Daoy (cell line): ENCODE data around the gene ANTKMT. TPM values are rescaled to one million over a fixed set of nuclear protein-coding genes. Genes with fewer than 3 reads are reported as not detected.
"Not testable (repeated sequence)": the region's sequence is repeated elsewhere in the genome, so short reads cannot be mapped to it uniquely, and the experiment has no call there.

Experiments
- DNase-seq: peaks from one replicate; pipeline ENCODE4 v3.0.0-alpha.2; 2015; ENCODE audit warnings: low read depth
- total RNA-seq: library from RNA; depleted of rRNA; stranded (reverse); fragments of >200 nt; shearing (Covaris generic); gene quantifications from 2 replicates; pipeline ENCODE4 v1.2.3, GENCODE V29; 2014

The ANTKMT gene
- total RNA-seq, 1 experiment from 2014 or later: 29.8 TPM

DNA sequence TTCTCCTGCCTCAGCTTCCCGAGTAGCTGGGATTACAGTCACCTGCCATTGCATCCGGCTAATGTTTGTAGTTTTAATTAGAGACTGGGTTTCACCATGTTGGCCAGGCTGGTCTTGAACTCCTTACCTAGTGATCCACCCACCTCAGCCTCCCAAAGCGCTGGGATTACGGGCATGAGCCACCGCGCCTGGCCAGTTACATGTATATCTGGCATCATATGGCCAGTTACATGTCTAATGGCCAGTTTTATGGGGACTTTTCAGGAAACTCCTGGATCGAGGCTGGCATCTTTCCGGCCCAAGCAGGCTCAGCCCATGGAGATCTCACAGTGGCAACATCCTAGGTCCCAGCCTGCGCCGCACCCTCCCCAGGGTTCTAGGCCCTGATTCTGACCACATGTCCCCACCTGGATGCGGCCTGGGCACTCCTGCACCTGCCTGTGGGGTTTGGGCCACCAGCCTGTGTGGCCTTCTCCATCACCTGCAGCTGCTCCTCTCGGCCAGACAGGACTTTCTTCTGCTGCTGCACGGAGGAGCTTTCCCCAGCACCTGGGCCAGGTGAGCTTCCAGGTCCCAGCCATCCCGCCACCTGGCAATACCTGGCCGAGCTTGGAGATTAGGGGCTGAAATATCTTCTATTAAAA, 21.2 kb downstream of the ANTKMT start:
- no peak for DNase-seq

DNA sequence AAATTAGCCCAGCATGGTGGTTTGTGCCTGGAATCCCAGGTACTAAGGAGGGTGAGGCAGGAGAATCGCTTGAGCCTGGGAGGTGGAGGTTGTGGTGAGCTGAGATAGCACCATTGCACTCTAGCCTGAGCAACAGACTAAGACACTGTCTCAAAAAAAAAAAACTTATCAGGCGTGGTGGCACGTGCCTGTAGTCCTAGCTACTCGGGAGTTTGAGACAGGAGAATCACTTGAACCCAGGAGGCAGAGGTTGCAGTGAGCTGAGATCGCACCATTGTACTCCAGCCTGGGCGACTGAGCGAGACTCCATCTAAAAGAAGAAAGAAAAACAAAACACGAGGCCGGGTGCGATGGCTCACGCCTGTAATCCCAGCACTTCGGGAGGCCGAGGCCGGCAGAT, 21.9 kb downstream of the ANTKMT start:
- not testable (repeated sequence) for DNase-seq

DNA sequence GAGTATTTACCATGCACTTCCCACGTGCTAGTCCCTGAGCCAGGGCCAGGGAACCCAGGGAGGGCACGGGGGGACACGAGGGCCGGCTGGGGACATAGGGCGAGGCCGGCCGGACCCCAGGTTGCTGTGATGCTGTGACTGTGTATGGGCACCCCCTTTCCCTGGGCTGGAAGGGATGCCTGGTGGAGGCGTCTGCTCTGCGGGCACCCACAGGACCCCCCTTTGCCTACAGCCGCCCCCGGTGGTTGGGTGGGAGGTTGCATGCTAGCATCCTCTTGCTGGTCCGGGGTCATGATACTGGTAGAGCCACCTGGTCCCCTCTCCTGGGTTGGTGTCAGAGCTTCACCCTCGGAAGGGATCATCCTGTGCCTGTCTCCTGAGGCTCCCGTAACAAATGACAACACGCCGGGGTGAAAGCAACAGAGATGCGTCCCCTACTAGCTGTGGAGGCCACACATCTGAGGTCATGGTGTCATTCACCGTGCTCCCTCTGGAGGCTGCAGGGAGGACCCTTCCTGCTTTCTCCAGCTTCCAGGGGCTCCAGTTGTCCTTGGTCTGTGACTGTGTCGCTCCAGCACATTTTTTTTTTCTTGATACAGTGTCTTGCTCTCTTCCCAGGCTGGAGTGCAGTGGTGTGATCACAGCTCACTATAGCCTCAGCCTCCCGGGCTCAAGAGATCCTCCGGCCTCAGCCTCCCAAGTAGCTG, 23.0 kb downstream of the ANTKMT start:
- no peak for DNase-seq

DNA sequence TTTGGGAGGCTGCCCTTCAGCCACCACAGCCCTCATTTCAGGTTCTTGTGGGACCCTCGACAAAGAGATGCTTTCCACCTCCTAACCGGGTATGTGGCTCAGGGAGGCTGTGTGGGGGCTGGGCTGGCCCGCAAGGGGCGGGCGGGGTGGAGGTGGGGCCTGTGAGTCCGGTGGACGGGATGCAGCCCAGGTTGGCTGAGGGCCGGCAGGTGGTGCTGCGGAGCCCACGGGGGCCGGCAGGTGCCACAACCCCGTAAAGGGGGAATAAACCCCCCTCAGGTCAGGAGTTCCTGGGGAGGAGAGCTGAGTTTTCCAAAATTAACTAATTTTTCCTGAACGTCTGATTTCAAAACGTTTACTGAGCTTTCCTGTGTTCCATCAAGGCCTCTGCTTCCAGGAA, 24.8 kb downstream of the ANTKMT start:
- DNase-seq: peak; percentile 38

DNA sequence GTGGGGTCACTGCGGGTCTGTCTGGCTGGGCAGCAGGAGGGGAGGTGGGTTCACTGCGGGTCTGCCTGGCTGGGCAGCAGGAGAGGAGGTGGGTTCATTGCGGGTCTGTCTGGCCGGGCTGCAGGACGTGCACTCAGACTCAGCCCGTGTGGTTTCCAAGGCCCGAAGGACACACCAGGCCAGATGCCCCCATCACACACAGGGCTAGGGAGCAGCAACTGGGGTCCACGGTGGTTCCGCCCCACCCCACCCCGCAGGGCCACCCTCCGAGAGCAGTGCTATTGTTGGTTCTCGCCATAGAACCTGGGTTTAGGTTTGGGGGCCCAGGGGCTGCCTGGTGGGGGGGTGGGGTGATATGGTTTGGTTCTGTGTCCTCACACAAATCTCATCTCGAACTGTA, 25.7 kb downstream of the ANTKMT start:
- DNase-seq: no peak

DNA sequence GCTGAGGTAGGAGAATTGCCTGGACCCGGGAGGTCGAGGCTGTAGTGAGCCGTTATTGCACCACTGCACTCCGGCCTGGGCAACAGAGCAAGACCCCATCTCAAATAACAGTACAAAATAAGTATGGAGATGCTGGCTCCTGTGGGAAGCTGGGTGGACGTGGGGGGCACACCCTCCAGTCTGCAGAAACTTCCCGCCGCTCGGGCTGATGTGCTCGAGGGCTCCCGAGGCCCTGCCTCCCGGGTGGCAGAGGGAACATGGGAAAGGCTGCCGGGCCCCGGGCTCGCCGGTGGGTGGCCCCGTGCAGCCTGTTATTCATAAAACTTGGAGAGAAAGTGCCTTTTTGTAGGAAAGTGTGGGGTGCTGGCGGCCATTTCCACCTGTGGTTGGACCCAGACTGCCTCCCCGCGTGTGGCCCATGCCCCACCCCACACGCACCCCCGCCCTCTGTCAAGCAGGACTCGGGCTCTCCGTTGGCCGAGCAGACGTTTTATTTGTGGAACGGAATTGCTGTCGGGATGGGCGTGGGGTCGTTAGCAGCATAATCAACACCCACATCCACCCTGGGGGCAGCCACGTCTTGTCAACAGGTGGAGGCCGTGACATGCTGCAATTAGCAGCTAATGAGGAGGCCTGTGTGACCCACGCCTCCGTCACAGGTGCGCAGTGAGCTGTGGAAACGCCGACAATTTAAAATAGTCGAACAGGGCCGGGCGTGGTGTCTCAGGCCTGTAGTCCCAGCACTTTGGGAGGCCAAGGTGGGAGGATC, 27.2 kb downstream of the ANTKMT start:
- no peak for DNase-seq

DNA sequence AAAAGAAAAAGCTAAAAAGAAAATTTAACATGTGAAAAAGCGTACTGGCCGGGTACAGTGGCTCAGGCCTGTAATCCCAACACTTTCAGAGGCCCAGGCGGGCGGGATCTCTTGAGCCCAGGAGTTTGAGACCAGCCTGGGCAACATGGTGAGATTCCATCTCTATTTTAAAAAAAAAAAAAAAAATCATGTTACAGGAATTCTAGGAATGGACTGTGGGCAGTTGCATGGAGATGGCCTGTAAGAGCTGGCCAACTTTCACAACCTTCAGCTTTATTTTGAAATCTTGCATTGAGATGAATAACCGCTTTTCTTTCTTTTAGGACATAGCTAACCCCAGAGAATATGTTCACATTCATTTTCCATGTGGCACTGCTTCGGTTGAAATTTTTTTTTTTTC, 28.1 kb downstream of the ANTKMT start:
- no peak for DNase-seq

DNA sequence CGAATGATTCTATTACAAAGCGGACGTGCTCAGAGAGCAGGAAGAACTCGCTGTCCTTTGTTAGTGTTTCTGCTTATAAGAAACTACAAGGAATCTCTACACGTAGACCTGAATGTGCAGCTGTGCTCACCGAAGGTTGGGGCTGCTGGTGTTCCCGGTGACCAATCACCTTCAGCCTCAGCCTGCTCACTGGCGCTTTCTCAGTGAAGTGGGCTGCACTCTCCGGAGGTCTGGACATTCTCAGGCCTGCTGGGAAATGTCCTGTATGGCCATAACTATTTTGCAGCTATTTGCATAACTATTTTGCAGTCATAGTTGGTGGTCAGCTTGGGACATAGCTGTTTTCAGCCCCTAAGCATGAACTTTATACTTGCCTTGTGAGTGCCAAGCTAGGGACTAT, 29.5 kb downstream of the ANTKMT start:
- no peak for DNase-seq

DNA sequence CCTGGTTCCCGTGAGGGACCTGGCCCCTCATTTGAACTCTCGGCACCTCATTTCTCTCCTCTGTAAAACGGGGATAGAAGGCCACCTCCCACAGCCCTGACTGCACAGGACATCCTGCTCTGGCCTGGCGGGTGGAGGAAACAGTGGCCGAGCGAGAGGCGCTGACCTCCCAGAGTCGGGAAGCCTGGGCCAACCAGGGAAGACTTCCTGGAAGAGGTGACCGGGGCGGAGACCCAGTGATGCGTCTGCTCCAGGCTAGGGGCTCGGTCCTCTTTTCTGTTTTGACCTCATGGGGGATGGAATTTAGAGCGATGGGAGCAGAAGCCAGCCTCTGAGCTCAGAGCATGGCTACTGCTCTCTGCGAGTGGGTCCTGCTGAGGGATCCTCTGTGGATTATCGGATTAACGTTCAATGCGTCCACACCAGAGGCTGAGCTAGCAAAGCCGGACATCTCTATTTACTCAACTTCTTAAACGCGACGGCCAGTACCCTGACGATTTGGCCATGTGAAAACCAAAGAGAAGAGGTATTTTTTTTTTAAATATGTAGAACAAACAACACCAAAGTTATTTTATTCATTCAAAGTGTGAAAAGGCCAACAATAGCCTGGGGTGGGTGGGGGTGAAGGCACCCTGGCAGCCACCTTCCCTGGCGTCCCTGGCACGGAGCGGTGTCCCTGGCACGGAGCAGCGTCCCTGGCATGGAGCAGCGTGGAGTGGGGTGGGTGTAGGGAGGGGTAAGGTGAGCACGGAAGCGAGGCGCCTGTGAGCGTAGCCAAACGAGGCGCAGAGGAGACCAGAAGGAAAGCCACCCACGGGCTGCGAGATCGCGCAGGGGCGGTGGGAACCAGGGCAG, 30.4 kb downstream of the ANTKMT start:
- no peak for DNase-seq

DNA sequence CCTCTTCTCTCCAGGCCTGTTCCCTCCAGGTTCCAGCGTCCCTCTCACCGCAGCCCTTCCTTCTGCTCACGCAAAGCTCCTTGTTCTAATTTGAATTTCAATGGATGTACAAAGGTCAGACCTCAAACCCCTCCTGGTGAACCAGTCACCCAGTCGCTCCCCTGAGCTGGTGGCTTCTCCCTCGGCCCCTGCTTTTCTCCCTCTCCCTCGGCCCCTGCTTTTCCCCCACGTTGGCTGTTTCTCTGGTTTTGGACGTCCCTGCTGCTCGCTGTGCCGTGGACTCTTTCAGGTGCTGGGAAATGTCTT, 31.0 kb downstream of the ANTKMT start:
- no peak for DNase-seq

DNA sequence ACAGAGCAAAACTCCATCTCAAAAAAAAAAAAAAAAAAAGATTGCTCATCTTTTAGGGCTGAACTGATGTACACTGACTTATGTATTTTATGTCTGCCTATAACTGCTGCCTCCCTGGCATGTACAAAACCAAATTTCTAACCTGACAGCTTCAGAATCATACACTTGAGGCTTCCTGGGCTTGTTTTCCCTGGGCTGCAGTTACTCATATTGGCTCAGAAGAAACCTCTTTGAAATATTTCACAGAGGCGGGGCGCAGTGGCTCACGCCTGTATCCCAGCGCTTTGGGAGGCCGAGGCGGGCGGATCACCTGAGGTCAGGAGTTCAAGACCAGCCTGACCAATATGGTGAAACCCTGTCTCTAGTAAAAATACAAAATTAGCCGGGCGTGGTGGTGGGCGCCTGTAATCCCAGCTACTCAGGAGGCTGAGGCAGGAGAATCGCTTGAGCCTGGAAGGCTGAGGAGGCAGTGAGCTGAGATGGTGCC, 33.2 kb downstream of the ANTKMT start:
- not testable (repeated sequence) for DNase-seq

DNA sequence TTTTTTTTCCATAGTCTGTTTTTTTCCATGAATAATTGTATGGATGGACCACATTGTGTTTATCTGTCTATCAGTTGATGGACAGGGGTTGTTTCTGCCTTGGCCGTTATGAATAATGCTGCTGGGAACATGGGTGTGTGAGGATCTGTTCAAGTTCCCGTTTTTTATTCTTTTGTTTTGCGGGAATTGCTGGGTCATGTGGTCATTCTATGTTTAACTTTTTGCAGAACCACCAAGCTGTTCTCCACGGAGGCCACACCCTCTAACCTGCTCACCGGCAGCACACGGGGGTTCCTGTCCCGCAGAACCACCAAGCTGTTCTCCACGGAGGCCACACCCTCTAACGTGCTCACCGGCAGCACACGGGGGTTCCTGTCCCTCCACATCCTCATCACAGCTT, 33.7 kb downstream of the ANTKMT start:
- DNase-seq: no peak

DNA sequence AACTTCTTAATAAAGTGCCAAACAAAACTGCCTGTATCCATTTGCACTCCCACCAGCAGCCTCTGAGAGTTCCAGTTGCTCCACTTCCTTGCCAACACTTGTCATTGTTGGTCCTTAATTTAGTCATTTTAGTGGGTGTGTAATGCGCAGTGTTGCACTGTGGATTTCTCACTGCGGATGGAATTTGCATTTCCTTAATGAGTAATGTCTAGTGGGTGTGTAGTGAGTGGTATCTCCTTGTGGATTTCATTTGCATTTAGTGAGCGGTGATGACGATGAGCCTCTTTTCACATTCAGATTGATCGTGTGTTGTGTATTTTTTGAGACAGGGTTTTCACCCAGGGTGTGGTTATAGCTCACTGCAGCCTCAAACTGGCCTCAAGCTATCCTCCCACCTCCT, 35.5 kb downstream of the ANTKMT start:
- no peak for DNase-seq

DNA sequence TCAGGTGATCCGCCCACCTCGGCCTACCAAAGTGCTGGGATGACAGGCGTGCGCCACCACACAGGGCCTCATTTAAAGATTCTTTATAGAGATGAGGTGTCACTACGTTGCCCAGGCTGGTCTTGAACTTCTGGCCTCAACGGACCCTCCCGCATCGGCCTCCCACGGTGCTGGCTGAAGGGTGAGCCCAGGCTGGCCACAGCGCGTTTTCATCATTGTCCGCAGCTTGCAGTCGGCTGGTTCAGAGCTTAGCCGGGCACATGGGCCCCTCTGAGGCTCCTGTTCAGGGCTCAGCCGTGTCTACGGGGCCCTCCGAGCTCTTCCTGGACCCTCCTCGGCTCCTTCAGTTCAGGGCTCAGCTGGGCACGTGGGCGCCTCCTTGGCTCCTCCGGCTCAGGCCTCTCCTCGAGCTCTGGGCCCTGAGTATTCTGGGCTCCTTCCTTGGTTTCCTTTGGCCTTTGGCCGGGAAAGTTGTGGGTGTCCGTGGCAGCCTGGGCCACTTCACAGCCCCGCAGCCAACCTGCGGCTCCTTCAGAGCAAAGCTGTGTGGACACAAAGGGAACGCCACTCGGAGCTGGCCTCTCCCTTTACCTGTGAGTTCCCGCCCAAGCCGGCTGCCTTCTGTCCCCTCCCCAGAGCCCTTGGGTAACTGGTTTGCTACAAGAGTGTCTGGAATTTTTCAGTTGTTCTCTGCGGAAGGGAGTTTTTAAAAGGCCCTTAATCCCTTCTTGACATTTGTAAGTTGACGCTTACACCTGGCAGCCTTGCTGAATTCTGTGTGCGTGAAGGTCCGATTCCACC, 38.4 kb downstream of the ANTKMT start:
- no peak for DNase-seq

DNA sequence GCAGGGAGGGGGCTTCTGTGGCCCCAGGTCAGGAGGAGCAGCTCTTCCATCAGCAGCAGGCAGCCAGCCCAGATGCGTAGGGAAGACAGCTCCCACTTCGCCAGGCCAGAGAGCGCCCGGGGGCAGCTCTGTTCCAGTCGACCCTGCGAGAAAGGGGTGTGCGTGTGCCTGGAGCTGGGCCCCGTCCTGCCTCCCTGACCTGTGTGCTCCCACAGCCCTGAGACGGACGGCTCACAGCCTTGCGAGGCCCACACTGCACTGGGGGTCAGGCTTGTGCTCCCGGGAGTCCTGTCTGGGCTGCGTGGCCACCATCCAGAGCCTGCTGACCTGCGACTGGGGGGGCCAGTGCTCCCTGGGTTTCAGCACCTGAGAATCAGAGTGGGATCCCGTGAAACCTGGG, 39.1 kb downstream of the ANTKMT start:
- DNase-seq: no peak

DNA sequence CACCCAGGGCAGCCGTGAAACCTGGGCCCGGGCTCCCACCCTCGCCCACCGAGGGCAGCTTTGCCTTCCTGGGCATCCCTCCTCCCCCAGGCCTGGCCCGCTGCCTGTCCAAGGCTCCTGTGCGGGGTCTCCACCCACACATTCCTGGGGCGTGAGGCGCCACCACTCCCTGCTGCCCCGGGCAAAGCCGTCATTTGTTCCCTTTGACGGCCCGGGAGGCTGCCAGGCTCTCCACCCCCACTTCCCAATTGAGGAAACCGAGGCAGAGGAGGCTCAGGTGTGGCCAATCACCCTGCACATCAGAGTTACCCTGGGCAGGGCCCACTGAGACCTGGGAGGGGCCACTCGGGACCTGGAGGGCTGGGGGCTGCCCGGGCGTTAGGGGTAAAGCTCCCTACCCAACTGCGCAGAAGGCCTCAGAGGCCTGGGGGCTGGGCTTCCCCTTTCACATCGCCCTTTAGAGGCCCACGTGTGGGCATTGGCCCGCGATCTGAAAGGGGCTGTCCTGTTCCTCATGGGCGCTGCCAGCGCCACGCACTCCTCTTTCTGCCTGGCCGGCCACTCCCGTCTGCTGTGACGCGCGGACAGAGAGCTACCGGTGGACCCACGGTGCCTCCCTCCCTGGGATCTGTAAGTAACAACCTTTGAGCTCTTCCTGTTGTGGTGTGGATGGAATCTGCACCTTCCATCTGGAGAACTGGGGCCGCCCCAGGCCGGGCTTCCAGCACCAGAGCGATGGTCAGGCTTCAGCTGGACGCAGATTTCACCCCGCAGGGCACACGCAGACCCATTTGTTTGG, 39.8 kb downstream of the ANTKMT start, which contains the start of gene MSLN:
MSLN (plus strand) TSS at position 190 of the 799 bp plus-strand sequence. CDS start 1,947 bp downstream, outside the sequence.
- peak; percentile 61 for DNase-seq

DNA sequence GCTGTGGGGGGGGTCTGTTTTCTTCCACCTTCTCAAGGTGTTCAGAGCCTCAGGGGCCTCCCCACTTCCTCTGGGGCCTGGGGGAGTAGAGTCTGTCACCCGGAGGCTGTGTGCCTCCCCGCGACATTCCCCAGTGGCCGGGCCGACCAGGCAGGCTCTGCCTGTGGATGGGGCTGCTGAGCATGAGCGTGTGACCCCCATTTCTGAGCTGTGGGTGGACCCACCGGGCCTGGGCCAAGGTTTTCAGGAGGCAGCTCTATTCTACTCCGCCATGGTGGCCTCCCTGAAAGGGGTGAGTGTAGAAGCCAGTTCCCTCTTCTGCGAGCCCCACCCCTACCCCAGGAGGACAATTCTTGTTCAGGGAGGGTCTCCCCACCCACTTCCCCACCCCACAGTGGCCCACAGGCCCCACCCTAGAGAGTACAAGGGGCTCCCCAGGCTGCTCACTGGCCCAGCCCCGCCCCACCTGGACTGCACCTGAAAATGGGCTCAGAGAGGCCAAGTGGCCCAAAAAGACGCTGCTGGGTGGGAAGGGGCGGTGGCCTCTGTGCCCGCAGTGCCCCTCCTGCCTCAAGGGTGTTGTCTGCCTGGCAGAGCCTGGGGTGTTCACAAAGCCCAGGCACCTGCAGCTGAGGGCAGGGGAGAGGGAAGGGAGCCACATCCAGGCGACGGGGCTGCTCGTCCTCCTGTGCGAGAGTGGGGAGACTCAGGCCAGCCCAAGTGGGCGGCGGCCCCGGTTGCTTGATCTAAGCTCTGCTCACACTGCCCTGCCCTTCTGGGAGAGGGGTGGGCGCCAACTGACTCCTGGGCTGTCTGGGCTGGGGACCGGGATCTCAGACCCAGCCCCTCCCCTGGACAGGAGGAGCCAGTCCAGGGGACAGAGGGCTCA, 40.9 kb downstream of the ANTKMT start:
- DNase-seq: no peak

DNA sequence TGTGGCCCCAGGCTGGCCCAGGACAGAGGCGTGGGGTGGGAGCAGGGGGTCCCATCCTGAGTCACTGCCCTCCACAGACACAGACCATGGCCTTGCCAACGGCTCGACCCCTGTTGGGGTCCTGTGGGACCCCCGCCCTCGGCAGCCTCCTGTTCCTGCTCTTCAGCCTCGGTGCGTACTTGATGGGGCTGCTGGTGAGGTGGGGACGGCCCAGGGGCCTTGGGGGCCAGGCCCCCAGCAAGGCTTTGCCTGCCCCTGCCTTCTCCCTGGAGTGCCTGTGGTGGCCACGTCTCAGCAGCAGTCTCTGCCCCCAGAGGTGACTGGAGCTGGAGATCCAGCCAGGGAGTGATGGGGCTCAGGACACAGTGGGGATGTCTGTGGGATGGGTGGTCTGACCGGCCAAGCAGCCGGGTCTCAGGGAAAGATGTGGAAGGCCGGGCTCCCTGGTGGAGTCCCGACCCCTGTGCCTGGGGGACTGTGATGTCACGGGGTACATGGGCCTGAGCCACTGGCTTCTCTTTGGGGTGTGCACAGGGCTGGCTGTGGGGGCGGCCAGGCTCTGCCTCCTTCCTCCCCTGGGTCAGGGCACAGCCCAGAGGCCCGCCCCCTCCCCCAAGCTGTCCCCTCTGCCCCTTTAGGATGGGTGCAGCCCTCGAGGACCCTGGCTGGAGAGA, 41.8 kb downstream of the ANTKMT start:
- DNase-seq: no peak
